DND-41 (cell line): Measurements from ENCODE around the gene APOF.

Experiments
- ATAC-seq: fragments of 200-7000 bp; cut with Tn5 transposase; 3 replicates; pipeline ENCODE4 v1.9.1; 2021; ENCODE audit warnings: low read depth; ENCODE audit not compliant: insufficient read depth
- DNase-seq: peaks from one replicate; pipeline ENCODE4 v3.0.0-alpha.2; 2020
- H2AFZ ChIP-seq: 2 replicates; pipeline ENCODE4 v1.6.0; 2012; ENCODE audit warnings: low read depth, low read length
- H3K27ac ChIP-seq: 2 replicates; pipeline ENCODE4 v1.5.1; 2012; ENCODE audit warnings: low read length, inconsistent platforms
- H3K27me3 ChIP-seq: fragments of 200-600 bp; sonication (generic); 2 replicates; pipeline ENCODE4 v1.6.0; 2012; ENCODE audit warnings: low read length, mild to moderate bottlenecking, inconsistent platforms; ENCODE audit not compliant: insufficient read depth, poor library complexity
- H3K36me3 ChIP-seq: 2 replicates; pipeline ENCODE4 v1.5.1; 2012; ENCODE audit warnings: low read length, inconsistent platforms; ENCODE audit not compliant: insufficient read depth
- H3K4me1 ChIP-seq: 2 replicates; pipeline ENCODE4 v1.5.1; 2012; ENCODE audit warnings: mild to moderate bottlenecking, low read length; ENCODE audit not compliant: insufficient read depth
- H3K4me2 ChIP-seq: 2 replicates; pipeline ENCODE4 v1.6.0; 2012; ENCODE audit warnings: mild to moderate bottlenecking, moderate library complexity, low read length, inconsistent platforms; ENCODE audit not compliant: insufficient read depth
- H3K4me3 ChIP-seq, 2 experiments: fragments of 200-600 bp in 1 of 2; shearing (Covaris generic) in 1 of 2; 2 replicates each; pipeline ENCODE4 v1.5.1; 2012 to 2016; ENCODE audit warnings: inconsistent platforms in 2 of 2, low read length in 2 of 2, mild to moderate bottlenecking in 2 of 2, low read depth in 1 of 2, moderate library complexity in 1 of 2
- H3K79me2 ChIP-seq: 2 replicates; pipeline ENCODE4 v1.6.0; 2012; ENCODE audit warnings: low read length, inconsistent platforms; ENCODE audit not compliant: insufficient read depth
- H3K9ac ChIP-seq: 2 replicates; pipeline ENCODE4 v1.6.0; 2012; ENCODE audit warnings: low read depth, mild to moderate bottlenecking, inconsistent platforms, low read length, moderate library complexity
- H3K9me3 ChIP-seq: 2 replicates; pipeline ENCODE4 v1.5.1; 2012; ENCODE audit warnings: low read length, moderate library complexity, mild to moderate bottlenecking, inconsistent platforms; ENCODE audit not compliant: insufficient read depth, severe bottlenecking
- H4K20me1 ChIP-seq: 2 replicates; pipeline ENCODE4 v1.6.0; 2012; ENCODE audit warnings: low read length; ENCODE audit not compliant: insufficient read depth
- EZH2 ChIP-seq: IDR thresholded peaks from 3 replicates; pipeline ENCODE4 v1.6.1; 2012; ENCODE audit warnings: borderline replicate concordance, low read depth, mild to moderate bottlenecking, moderate library complexity, low read length, inconsistent platforms; ENCODE audit not compliant: severe bottlenecking
- TF ChIP-seq, protein P1 (sequence below): IDR thresholded peaks from 2 replicates; pipeline ENCODE4 v1.5.1; 2012; ENCODE audit warnings: borderline replicate concordance, low read length, moderate library complexity, mild to moderate bottlenecking; ENCODE audit not compliant: poor library complexity, severe bottlenecking; ENCODE audit errors: extremely low read depth

Gene APOF

DNA sequence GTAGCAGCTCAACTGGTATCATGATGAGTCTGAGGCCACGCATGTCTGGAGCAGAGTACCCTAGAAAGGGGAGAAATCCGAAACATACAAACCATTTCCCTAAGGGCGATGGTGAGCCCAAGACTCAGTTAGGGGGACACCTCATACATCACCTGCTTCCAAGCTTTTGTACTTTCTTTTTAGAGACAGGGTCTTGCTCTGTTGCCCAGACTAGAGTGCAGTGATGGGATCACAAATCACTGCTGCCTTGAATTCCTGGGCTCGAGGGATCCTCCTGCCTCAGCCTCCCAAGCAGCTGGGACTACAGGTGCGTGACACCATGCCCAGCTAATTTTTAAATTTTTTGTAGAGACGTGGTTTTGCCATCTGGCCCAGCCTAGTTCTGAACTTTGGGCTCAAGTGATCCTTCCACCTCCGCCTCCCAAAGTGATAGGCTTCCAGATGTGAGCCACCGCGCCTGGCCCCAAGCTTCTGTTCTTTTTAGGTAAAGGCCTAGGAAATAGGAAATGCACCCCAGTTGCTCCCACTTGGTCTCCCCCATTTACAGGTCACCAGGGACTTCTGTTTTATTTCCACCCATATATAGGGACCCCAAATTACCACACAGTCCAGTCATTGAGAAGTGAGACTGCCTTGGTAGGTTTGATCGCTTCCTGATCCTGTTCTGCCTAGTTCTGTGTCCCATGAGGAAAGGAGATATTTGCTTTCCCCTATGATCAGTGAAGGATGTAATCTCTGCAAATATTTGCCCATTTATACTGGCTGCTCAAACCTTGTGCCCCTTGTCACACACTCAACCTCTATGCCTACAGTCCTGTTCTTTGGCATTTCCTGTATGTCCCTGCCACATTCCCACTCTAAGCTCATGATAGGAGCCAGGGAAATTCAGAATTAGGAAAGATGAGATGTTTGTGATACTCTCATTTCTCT, at the start of gene APOF:
Gene APOF (minus strand): TSS at position 728 of the 930 bp plus-strand sequence. CDS start 112 bp downstream, at position 616.
- Histone ChIP-seq H3K36me3 (no peaks in the 10 kb centered on the region), H3K27me3 (no peaks in the 10 kb centered on the region), H4K20me1 (no peaks in the 10 kb centered on the region), H3K9ac (no peak within 1 kb of the TSS), H3K9me3 (no peaks in the 10 kb centered on the region), H3K4me2 (no peak within 1 kb of the TSS), H3K27ac (no peak within 1 kb of the TSS), H3K4me1 (peaks cover 27% of the 10 kb centered on the region), H2AFZ (peak within 1 kb of the TSS; percentile 29; the same call in 1 of the 2 replicates), H3K4me3 (no peak within 1 kb of the TSS), H3K79me2 (peaks cover 21% of the 10 kb centered on the region)
- no peak for DNase-seq
- no peak for ATAC-seq
- TF ChIP-seq, protein P1, sequence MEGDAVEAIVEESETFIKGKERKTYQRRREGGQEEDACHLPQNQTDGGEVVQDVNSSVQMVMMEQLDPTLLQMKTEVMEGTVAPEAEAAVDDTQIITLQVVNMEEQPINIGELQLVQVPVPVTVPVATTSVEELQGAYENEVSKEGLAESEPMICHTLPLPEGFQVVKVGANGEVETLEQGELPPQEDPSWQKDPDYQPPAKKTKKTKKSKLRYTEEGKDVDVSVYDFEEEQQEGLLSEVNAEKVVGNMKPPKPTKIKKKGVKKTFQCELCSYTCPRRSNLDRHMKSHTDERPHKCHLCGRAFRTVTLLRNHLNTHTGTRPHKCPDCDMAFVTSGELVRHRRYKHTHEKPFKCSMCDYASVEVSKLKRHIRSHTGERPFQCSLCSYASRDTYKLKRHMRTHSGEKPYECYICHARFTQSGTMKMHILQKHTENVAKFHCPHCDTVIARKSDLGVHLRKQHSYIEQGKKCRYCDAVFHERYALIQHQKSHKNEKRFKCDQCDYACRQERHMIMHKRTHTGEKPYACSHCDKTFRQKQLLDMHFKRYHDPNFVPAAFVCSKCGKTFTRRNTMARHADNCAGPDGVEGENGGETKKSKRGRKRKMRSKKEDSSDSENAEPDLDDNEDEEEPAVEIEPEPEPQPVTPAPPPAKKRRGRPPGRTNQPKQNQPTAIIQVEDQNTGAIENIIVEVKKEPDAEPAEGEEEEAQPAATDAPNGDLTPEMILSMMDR: no peak
- no peak for TF ChIP-seq EZH2

DNA sequence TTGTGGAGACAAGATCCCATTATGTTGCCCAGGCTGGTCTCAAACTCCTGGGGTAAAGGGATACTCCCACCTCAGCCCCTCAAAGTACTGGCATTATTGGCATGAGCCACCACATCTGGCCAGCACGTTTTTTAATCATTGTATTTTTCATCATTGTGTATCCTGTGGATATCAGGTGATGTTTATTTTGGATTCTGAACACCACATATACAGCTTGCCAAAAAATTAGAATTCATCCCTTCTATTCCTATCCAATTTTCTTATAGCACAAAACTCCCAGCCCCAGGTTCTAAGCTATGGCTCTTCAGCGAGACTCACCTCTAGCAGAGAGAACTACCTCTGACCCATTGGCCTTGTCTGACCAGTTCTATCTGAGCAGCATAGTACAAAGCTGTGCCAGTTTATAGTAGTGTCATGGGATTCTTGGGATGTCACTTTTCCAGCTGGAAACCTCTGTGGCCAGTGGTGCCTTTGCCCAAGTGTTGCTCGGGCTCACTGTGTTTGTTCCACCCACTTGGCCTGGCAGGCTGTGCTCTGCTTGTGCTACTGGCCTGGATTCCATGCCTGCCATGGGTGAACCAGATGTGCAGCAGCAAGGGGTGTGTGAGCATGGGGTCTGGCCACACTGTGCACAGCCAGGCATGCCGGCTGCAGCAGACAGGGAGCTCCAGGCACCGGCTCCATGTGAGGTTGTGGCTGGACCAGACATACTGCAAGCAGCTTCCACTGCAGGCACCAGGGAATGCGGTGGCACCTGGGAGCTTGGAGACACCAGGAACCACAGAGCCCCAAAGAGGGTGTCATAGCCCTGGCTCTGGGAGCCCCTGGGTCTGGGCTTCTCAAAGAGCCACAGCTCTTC, 49.4 kb upstream of the APOF start:
- TF ChIP-seq, protein P1: no peak
- TF ChIP-seq EZH2: no peak
- Histone ChIP-seq H3K4me2 (no peak overlapping the region), H3K4me1 (no peaks in the 10 kb centered on the region), H4K20me1 (no peaks in the 10 kb centered on the region; the same call in 1 of the 2 replicates), H3K9ac (no peak overlapping the region), H3K79me2 (no peaks in the 10 kb centered on the region), H3K36me3 (peaks cover 29% of the 10 kb centered on the region), H3K4me3 (no peak overlapping the region), H3K27me3 (no peaks in the 10 kb centered on the region), H3K9me3 (no peaks in the 10 kb centered on the region), H2AFZ (no peak overlapping the region), H3K27ac (no peak overlapping the region)
- DNase-seq (no peak), ATAC-seq (peak; percentile 18; the same call in 1 of the 3 replicates)

DNA sequence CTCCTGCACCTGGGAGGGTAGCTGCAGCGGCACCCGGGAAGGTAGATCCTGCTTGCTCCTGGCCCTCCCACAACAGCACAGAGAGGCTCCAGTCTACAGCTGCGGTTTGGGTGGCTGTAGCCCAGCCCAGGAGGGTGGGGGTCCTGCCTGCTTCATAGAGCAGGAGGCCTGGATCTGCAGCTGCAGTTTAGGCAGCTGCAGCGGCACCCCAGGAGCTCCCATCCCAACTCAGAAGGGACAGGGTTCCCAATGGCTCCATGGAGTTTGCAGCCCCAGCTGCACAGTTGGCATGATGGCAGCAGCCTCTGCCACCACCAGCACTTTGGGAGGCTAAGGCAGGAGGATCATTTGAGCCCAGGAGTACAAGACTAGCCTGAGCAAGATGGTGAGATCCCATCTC, 48.1 kb upstream of the APOF start:
- Histone ChIP-seq H3K9ac (no peak overlapping the region), H3K79me2 (no peaks in the 10 kb centered on the region), H3K9me3 (no peaks in the 10 kb centered on the region), H3K36me3 (peaks cover 16% of the 10 kb centered on the region; the same call in 1 of the 2 replicates), H3K4me1 (no peaks in the 10 kb centered on the region), H3K4me3 (no peak overlapping the region), H3K27ac (no peak overlapping the region), H2AFZ (no peak overlapping the region), H3K4me2 (no peak overlapping the region), H4K20me1 (no peaks in the 10 kb centered on the region; the same call in 1 of the 2 replicates), H3K27me3 (no peaks in the 10 kb centered on the region)
- ATAC-seq (no peak), DNase-seq (no peak)
- no peak for TF ChIP-seq EZH2
- TF ChIP-seq, protein P1: no peak
